Immature natural killer cell (primary cell): ENCODE results near the gene SLC24A3. TPM values are rescaled to one million over a fixed set of nuclear protein-coding genes. Genes with fewer than 3 reads are reported as not detected.

Experiments used
- DNase-seq, 3 donors: peaks; one replicate each; pipeline ENCODE4 v3.0.0; 2022; ENCODE audit warnings: mixed read lengths in 1 of 3
- H3K27ac Mint-ChIP-seq, 6 donors: one replicate each; pipeline ENCODE4 v1.8.0; 2020; ENCODE audit warnings: mixed read lengths in 6 of 6, mild to moderate bottlenecking in 5 of 6, inconsistent platforms in 4 of 6, moderate library complexity in 3 of 6
- H3K27me3 Mint-ChIP-seq, 3 donors: one replicate each; pipeline ENCODE4 v1.8.0; 2020 to 2021; ENCODE audit warnings: low read depth in 3 of 3, mild to moderate bottlenecking in 3 of 3, mixed read lengths in 3 of 3, moderate library complexity in 3 of 3, inconsistent platforms in 1 of 3
- H3K36me3 Mint-ChIP-seq, 3 donors: one replicate each; pipeline ENCODE4 v1.8.0; 2020; ENCODE audit warnings: mixed read lengths in 3 of 3, inconsistent platforms in 2 of 3, mild to moderate bottlenecking in 2 of 3
- H3K4me1 Mint-ChIP-seq, 2 donors: one replicate each; pipeline ENCODE4 v1.8.0; 2020; ENCODE audit warnings: inconsistent platforms in 2 of 2, mild to moderate bottlenecking in 2 of 2, mixed read lengths in 2 of 2, moderate library complexity in 1 of 2
- H3K4me3 Mint-ChIP-seq, 5 donors: one replicate each; pipeline ENCODE4 v1.8.0; 2020; ENCODE audit warnings: mild to moderate bottlenecking in 5 of 5, mixed read lengths in 5 of 5, inconsistent platforms in 3 of 5, moderate library complexity in 3 of 5
- H3K9me3 Mint-ChIP-seq, 6 donors: one replicate each; pipeline ENCODE4 v1.8.0; 2020; ENCODE audit warnings: mild to moderate bottlenecking in 6 of 6, mixed read lengths in 6 of 6, inconsistent platforms in 4 of 6, moderate library complexity in 3 of 6
- polyA plus RNA-seq, 3 donors: library from polyadenylated mRNA; unstranded; fragments of 300-500 nt; fragmentation: Illumina TruSeq; gene quantifications; one replicate each; pipeline ENCODE4 v1.2.3, GENCODE V29; 2021

SLC24A3 gene
- polyA plus RNA-seq, 3 donors from 2014 or later = 0.10 TPM; not detected in 2

- Mint-ChIP-seq H3K27me3 (peaks cover 0 to 14% (median 3%) of the 10 kb centered on the region in 3 donors), H3K9me3 (peaks cover 0 to 5% (median 0%) of the 10 kb centered on the region in 6 donors), H3K4me3 (no peak overlapping the region), H3K4me1 (no peaks in the 10 kb centered on the region), H3K36me3 (no peaks in the 10 kb centered on the region), H3K27ac (no peak overlapping the region)
- no peak for DNase-seq
Observed at GRCh38 chr20:19335341-19335740, 122.9 kb downstream of the SLC24A3 start.

GRCh38 chr20:19335916-19336315 is 123.5 kb downstream of the SLC24A3 start:
- Mint-ChIP-seq H3K4me3 (no peak overlapping the region), H3K27me3 (peaks cover 0 to 14% (median 3%) of the 10 kb centered on the region in 3 donors), H3K27ac (no peak overlapping the region), H3K4me1 (no peaks in the 10 kb centered on the region), H3K36me3 (no peaks in the 10 kb centered on the region), H3K9me3 (peaks cover 0 to 5% (median 0%) of the 10 kb centered on the region in 6 donors)
- no peak for DNase-seq

- H3K27ac Mint-ChIP-seq = no peak overlapping the region
- H3K4me1 Mint-ChIP-seq = no peaks in the 10 kb centered on the region
- no peak for DNase-seq
- no peak overlapping the region for H3K4me3 Mint-ChIP-seq
- peaks cover 0 to 2% (median 0%) of the 10 kb centered on the region in 6 donors for H3K9me3 Mint-ChIP-seq
- peaks cover 0 to 12% (median 3%) of the 10 kb centered on the region in 3 donors for H3K27me3 Mint-ChIP-seq
- no peaks in the 10 kb centered on the region for H3K36me3 Mint-ChIP-seq
Observed at GRCh38 chr20:19336631-19337030, 124.2 kb downstream of the SLC24A3 start.

- Mint-ChIP-seq H3K27me3 (peaks cover 0 to 11% (median 3%) of the 10 kb centered on the region in 3 donors), H3K36me3 (no peaks in the 10 kb centered on the region), H3K9me3 (no peaks in the 10 kb centered on the region), H3K27ac (no peak overlapping the region), H3K4me3 (no peak overlapping the region), H3K4me1 (no peaks in the 10 kb centered on the region)
- no peak for DNase-seq
Observed at GRCh38 chr20:19338380-19338779, 125.9 kb downstream of the SLC24A3 start.

GRCh38 chr20:19338960-19339359 is 126.5 kb downstream of the SLC24A3 start:
- Mint-ChIP-seq H3K9me3 (no peaks in the 10 kb centered on the region), H3K4me1 (no peaks in the 10 kb centered on the region), H3K4me3 (no peak overlapping the region), H3K27ac (no peak overlapping the region), H3K36me3 (no peaks in the 10 kb centered on the region), H3K27me3 (peaks cover 0 to 11% (median 3%) of the 10 kb centered on the region in 3 donors)
- no peak for DNase-seq

- Mint-ChIP-seq H3K27ac (no peak overlapping the region), H3K4me1 (no peaks in the 10 kb centered on the region), H3K9me3 (no peaks in the 10 kb centered on the region), H3K36me3 (no peaks in the 10 kb centered on the region), H3K4me3 (no peak overlapping the region), H3K27me3 (peaks cover 0 to 11% (median 3%) of the 10 kb centered on the region in 3 donors)
- no peak for DNase-seq
Observed at GRCh38 chr20:19341348-19342053, 129.1 kb downstream of the SLC24A3 start.

GRCh38 chr20:19344341-19344740 is 131.9 kb downstream of the SLC24A3 start:
- no peaks in the 10 kb centered on the region for H3K9me3 Mint-ChIP-seq
- DNase-seq = no peak
- no peak overlapping the region for H3K27ac Mint-ChIP-seq
- H3K4me1 Mint-ChIP-seq = peaks cover 0 to 2% of the 10 kb centered on the region in 2 donors
- no peak overlapping the region for H3K4me3 Mint-ChIP-seq
- H3K36me3 Mint-ChIP-seq = no peaks in the 10 kb centered on the region
- H3K27me3 Mint-ChIP-seq = no peaks in the 10 kb centered on the region

GRCh38 chr20:19347943-19348456 is 135.6 kb downstream of the SLC24A3 start:
- peak overlapping the region in 5 of 6 donors; percentile 3 to 88 (median 55) for H3K27ac Mint-ChIP-seq
- no peaks in the 10 kb centered on the region for H3K9me3 Mint-ChIP-seq
- no peaks in the 10 kb centered on the region for H3K27me3 Mint-ChIP-seq
- peak in 1 of 3 donors; percentile 28 for DNase-seq
- peak overlapping the region in 3 of 5 donors; percentile 39 to 65 (median 42) for H3K4me3 Mint-ChIP-seq
- peaks cover 0 to 2% of the 10 kb centered on the region in 2 donors for H3K4me1 Mint-ChIP-seq
- H3K36me3 Mint-ChIP-seq = no peaks in the 10 kb centered on the region

GRCh38 chr20:19348582-19348981 is 136.1 kb downstream of the SLC24A3 start:
- Mint-ChIP-seq H3K27ac (peak overlapping the region in 2 of 6 donors; percentile 85 to 88), H3K4me3 (peak overlapping the region in 1 of 5 donors; percentile 65)

GRCh38 chr20:19349879-19350278 is 137.4 kb downstream of the SLC24A3 start:
- no peaks in the 10 kb centered on the region for H3K9me3 Mint-ChIP-seq
- no peak overlapping the region for H3K4me3 Mint-ChIP-seq

More at GRCh38 chr20:19348582-19348981, 136.1 kb downstream of the SLC24A3 start:
- Mint-ChIP-seq H3K9me3 (no peaks in the 10 kb centered on the region), H3K36me3 (no peaks in the 10 kb centered on the region), H3K27me3 (no peaks in the 10 kb centered on the region), H3K4me1 (peaks cover 0 to 2% of the 10 kb centered on the region in 2 donors)
- no peak for DNase-seq

GRCh38 chr20:19351542-19351941 is 139.1 kb downstream of the SLC24A3 start:
- Mint-ChIP-seq H3K4me1 (peaks cover 0 to 2% of the 10 kb centered on the region in 2 donors), H3K27ac (no peak overlapping the region), H3K9me3 (no peaks in the 10 kb centered on the region), H3K4me3 (no peak overlapping the region), H3K36me3 (no peaks in the 10 kb centered on the region), H3K27me3 (no peaks in the 10 kb centered on the region)
- no peak for DNase-seq

More at GRCh38 chr20:19349879-19350278, 137.4 kb downstream of the SLC24A3 start:
- Mint-ChIP-seq H3K27me3 (no peaks in the 10 kb centered on the region), H3K27ac (no peak overlapping the region), H3K4me1 (peaks cover 0 to 2% of the 10 kb centered on the region in 2 donors), H3K36me3 (no peaks in the 10 kb centered on the region)
- DNase-seq = no peak

- Mint-ChIP-seq H3K4me3 (no peak overlapping the region), H3K36me3 (no peaks in the 10 kb centered on the region), H3K4me1 (no peaks in the 10 kb centered on the region), H3K9me3 (peaks cover 0 to 2% (median 0%) of the 10 kb centered on the region in 6 donors), H3K27me3 (peaks cover 0 to 1% (median 0%) of the 10 kb centered on the region in 3 donors), H3K27ac (no peak overlapping the region)
- no peak for DNase-seq
Observed at GRCh38 chr20:19354950-19355349, 142.5 kb downstream of the SLC24A3 start.

GRCh38 chr20:19361790-19362189 is 149.3 kb downstream of the SLC24A3 start:
- Mint-ChIP-seq H3K27me3 (peaks cover 1 to 4% (median 4%) of the 10 kb centered on the region in 3 donors), H3K9me3 (peaks cover 0 to 2% (median 0%) of the 10 kb centered on the region in 6 donors), H3K4me1 (no peaks in the 10 kb centered on the region)

GRCh38 chr20:19363476-19363875 is 151.0 kb downstream of the SLC24A3 start:
- Mint-ChIP-seq H3K4me3 (no peak overlapping the region), H3K4me1 (no peaks in the 10 kb centered on the region), H3K36me3 (no peaks in the 10 kb centered on the region), H3K9me3 (peaks cover 0 to 2% (median 0%) of the 10 kb centered on the region in 6 donors), H3K27ac (no peak overlapping the region), H3K27me3 (peaks cover 1 to 4% (median 4%) of the 10 kb centered on the region in 3 donors)
- DNase-seq = no peak

More at GRCh38 chr20:19361790-19362189, 149.3 kb downstream of the SLC24A3 start:
- Mint-ChIP-seq H3K4me3 (no peak overlapping the region), H3K36me3 (no peaks in the 10 kb centered on the region), H3K27ac (no peak overlapping the region)
- DNase-seq = no peak
